ENCODE data around the gene TUBG2.
"Not testable (repeated sequence)": the region's sequence is repeated elsewhere in the genome, so short reads cannot be mapped to it uniquely, and the experiment has no call there.

TUBG2 gene

DNA sequence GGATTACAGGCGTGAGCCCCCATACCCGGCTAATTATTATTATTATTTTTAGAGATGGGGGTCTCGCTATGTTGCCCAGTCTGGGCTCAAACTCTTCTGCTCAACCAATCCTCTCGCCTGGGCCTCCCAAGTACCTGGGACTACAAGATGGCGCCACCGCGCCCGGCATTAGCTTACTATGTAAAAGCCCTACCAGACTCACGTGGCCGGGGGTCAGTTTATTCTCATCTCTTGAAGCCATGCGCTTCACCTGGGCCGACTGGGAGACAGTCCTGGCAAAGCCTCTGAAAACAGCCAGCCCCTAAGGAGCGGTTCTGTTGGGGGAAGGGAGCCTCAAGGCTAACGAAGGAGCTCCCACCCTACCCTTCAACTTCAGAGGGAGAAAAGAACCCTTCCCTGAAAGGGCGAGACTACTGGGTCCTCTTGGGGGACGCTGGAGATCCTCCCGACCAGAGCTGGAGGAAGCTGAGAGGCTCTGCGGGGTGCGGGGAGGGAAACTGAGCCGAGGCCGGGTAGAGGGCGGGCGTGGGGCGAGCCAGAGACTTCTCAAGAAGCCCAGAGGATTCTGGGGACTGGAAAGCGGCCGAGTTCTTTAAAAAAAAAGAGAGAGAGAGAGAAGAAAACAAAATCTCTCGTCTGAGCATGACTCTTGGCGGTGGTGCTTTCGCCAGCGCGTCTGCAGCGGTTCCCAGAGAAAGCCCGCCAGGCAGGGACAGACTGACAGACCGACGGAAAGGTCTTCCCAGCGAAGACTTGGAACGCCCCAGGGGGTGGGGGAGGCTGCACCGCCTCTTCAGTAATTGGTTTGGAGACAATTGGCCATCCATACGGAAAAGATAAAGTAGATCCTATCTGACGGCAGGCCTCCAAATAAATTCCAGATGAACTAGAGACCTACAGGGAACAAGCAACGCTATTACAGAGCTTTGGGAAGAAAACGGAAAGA lies 5.6 kb upstream of the TUBG2 start:
- Histone ChIP-seq H3K27me3 (ENCODE audit: insufficient read depth, low read depth, severe bottlenecking) (no peaks in the 10 kb centered on the region), H3K9me3 (ENCODE audit: severe bottlenecking) (peaks cover 5% of the 10 kb centered on the region), H3K4me3 (ENCODE audit: low read depth, low read length) (no peak overlapping the region), H3K36me3 (no peaks in the 10 kb centered on the region), H3K27ac (no peak overlapping the region)
- TF ChIP-seq, protein P1, sequence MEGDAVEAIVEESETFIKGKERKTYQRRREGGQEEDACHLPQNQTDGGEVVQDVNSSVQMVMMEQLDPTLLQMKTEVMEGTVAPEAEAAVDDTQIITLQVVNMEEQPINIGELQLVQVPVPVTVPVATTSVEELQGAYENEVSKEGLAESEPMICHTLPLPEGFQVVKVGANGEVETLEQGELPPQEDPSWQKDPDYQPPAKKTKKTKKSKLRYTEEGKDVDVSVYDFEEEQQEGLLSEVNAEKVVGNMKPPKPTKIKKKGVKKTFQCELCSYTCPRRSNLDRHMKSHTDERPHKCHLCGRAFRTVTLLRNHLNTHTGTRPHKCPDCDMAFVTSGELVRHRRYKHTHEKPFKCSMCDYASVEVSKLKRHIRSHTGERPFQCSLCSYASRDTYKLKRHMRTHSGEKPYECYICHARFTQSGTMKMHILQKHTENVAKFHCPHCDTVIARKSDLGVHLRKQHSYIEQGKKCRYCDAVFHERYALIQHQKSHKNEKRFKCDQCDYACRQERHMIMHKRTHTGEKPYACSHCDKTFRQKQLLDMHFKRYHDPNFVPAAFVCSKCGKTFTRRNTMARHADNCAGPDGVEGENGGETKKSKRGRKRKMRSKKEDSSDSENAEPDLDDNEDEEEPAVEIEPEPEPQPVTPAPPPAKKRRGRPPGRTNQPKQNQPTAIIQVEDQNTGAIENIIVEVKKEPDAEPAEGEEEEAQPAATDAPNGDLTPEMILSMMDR (IDR thresholded peaks at IDR 0.05; ENCODE audit: low read depth, low read length), result no peak
- DNase-seq, result no peak

DNA sequence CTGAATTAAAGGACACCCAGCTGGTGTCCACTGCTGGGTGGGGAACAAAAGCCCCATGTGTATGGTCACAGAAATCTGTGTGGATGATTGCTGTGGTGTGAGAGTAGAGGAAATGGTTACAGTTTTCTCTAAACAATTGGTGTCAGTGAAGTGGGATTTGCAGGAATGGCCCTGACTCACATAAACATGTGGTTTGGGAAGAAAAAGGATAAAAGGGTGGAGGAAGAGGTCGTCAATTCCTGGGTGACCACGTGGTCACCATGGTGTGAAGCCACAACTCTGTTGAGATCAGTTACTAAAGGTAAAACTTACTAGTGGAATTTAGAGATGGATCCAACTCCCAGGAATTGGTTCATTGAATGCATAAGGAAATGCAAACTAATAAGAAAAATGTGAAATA lies 3.6 kb upstream of the TUBG2 start:
- H3K9me3 ChIP-seq (ENCODE audit: severe bottlenecking), result peaks cover 5% of the 10 kb centered on the region
- no peak for DNase-seq
- H3K27me3 ChIP-seq (ENCODE audit: insufficient read depth, low read depth, severe bottlenecking), result no peaks in the 10 kb centered on the region
- TF ChIP-seq, protein P1 (IDR thresholded peaks at IDR 0.05; ENCODE audit: low read depth, low read length), result no peak
- H3K36me3 ChIP-seq, result no peaks in the 10 kb centered on the region; the same call in 1 of the 2 replicates
- no peak overlapping the region for H3K4me3 ChIP-seq (ENCODE audit: low read depth, low read length)
- H3K27ac ChIP-seq, result no peak overlapping the region

DNA sequence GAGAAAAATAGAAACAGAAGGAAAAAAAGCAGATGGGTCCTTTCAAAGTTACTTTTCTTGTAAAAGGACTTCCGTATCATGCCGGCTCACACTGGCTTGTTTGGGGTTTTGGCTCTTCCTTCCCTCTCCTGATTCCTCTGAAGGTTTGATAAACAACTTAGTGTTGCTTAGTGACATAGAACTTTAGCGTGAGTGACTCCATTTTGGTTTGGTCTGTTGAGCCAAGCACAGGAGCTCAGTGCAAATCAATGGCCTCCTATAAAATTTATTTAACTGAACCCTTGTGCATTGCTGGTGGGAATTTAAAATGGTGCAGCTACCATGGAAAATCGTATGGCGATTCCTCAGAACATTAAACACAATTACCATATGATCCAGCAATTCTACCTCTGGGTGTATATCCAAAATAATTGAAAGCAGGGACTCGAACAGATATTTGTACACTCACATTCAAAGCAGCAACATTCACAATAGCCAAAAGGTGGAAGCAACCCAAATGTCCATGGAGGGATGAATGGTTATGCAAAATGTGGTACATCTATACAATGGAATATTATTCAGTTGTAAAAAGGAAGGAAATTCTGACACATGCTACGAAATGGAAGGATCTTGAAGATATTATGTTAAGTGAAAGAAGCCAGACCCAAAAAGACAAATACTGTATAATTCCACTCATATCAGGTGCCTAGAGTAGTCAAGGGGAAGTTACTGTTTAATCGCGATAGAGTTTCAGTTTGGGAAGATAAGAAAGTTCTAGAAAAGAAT lies 1.1 kb upstream of the TUBG2 start:
- H3K9me3 ChIP-seq (ENCODE audit: severe bottlenecking), result peaks cover 5% of the 10 kb centered on the region
- DNase-seq, result no peak
- no peak overlapping the region for H3K27ac ChIP-seq
- TF ChIP-seq, protein P1 (IDR thresholded peaks at IDR 0.05; ENCODE audit: low read depth, low read length), result no peak
- H3K4me3 ChIP-seq (ENCODE audit: low read depth, low read length), result no peak overlapping the region
- H3K27me3 ChIP-seq (ENCODE audit: insufficient read depth, low read depth, severe bottlenecking), result no peaks in the 10 kb centered on the region
- peaks cover 13% of the 10 kb centered on the region for H3K36me3 ChIP-seq

DNA sequence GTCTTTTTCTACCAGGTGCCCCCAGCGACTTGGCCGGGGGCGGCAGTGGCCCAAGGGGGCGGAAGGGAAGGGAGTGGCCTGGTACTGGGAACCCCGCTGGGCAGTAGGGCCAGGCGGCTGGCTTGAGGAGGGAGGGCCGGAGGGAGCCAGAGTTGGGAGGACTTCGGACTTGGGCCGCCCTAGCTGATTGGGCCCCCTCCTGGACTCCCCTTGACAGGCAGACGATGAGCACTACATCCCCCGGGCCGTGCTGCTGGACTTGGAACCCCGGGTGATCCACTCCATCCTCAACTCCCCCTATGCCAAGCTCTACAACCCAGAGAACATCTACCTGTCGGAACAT lies 819 bp downstream of the TUBG2 start:
- not testable (repeated sequence) for H3K27ac ChIP-seq; H3K4me3 ChIP-seq (ENCODE audit: low read depth, low read length); DNase-seq; H3K9me3 ChIP-seq (ENCODE audit: severe bottlenecking); H3K27me3 ChIP-seq (ENCODE audit: insufficient read depth, low read depth, severe bottlenecking)
- H3K36me3 ChIP-seq, result peaks cover 27% of the 10 kb centered on the region

DNA sequence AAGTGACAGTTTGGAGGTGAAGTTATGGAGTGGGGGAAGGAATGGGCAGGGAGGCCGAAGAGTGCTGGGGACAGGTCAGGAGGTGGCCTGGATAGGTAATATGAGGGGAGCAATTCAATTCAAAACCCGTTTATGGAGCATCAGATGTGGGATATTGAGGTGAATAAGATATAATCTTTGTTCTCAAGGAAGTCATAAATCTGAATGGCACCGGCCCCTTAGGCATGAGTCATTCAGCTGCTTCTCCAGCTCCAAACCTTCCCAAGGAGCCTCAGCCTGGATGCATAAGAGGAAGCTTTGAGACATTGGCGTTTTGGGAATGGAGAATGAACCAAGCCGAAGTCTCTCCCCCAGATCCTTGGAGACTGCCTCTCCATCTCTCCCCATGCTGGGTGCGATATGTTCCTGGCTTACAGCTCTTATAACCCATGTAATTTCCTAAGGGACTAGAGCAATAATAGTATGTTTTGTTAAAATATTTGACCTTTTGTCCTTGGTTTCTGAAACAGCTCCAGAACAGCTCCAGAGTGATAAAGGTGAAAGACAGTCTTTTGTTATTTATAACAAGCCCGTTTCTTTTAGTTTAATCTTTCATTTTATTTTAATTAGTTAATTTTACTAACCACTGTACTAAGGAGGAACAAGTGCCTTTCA lies 1.7 kb downstream of the TUBG2 start:
- peaks cover 5% of the 10 kb centered on the region for H3K9me3 ChIP-seq (ENCODE audit: severe bottlenecking)
- TF ChIP-seq, protein P1 (IDR thresholded peaks at IDR 0.05; ENCODE audit: low read depth, low read length), result no peak
- no peak for DNase-seq
- H3K27me3 ChIP-seq (ENCODE audit: insufficient read depth, low read depth, severe bottlenecking), result no peaks in the 10 kb centered on the region
- H3K27ac ChIP-seq, result no peak overlapping the region
- H3K4me3 ChIP-seq (ENCODE audit: low read depth, low read length), result no peak overlapping the region
- peaks cover 34% of the 10 kb centered on the region for H3K36me3 ChIP-seq

DNA sequence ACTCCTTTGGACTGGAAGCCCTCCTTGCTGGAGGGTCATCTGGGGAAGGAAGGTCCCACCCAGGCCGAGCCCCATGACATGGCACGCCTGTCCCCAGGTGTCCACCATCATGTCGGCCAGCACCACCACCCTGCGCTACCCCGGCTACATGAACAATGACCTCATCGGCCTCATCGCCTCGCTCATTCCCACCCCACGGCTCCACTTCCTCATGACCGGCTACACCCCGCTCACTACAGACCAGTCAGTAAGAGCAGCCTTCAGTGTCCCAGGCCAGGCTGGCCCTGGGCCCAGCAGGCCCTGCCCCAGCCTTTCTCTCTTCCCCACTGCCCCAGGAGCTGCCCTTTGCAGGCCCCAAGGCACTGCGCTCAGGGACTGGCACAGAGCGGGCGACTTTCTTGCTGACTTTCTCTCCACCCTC lies 6.5 kb downstream of the TUBG2 start:
- DNase-seq, result no peak
- Histone ChIP-seq H3K27me3 (ENCODE audit: insufficient read depth, low read depth, severe bottlenecking) (no peaks in the 10 kb centered on the region), H3K9me3 (ENCODE audit: severe bottlenecking) (no peaks in the 10 kb centered on the region), H3K36me3 (peaks cover 76% of the 10 kb centered on the region), H3K4me3 (ENCODE audit: low read depth, low read length) (no peak overlapping the region), H3K27ac (no peak overlapping the region)
- TF ChIP-seq, protein P1 (IDR thresholded peaks at IDR 0.05; ENCODE audit: low read depth, low read length), result no peak

DNA sequence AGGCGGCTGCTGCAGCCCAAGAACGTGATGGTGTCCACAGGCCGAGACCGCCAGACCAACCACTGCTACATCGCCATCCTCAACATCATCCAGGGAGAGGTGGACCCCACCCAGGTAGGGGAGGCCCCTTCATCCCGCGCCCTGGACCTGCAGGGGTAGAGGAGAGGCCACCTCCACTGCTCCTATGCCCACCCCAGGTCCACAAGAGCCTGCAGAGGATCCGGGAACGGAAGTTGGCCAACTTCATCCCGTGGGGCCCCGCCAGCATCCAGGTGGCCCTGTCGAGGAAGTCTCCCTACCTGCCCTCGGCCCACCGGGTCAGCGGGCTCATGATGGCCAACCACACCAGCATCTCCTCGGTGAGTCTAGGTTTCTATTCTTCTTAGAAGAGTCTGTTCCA lies 7.0 kb downstream of the TUBG2 start:
- H3K9me3 ChIP-seq (ENCODE audit: severe bottlenecking); H3K4me3 ChIP-seq (ENCODE audit: low read depth, low read length); H3K27me3 ChIP-seq (ENCODE audit: insufficient read depth, low read depth, severe bottlenecking); DNase-seq; H3K27ac ChIP-seq: not testable (repeated sequence)
- H3K36me3 ChIP-seq, result peaks cover 79% of the 10 kb centered on the region

Data from WERI-Rb-1 (cell line).